C1 segment of cervical spinal cord (tissue), 14 donors: ENCODE data around the gene DDX5.

Source experiments
- DNase-seq, 14 donors: peaks; one replicate each; lab custom pipeline; 2025; lab: John Stamatoyannopoulos, UW

DDX5 gene

DNA sequence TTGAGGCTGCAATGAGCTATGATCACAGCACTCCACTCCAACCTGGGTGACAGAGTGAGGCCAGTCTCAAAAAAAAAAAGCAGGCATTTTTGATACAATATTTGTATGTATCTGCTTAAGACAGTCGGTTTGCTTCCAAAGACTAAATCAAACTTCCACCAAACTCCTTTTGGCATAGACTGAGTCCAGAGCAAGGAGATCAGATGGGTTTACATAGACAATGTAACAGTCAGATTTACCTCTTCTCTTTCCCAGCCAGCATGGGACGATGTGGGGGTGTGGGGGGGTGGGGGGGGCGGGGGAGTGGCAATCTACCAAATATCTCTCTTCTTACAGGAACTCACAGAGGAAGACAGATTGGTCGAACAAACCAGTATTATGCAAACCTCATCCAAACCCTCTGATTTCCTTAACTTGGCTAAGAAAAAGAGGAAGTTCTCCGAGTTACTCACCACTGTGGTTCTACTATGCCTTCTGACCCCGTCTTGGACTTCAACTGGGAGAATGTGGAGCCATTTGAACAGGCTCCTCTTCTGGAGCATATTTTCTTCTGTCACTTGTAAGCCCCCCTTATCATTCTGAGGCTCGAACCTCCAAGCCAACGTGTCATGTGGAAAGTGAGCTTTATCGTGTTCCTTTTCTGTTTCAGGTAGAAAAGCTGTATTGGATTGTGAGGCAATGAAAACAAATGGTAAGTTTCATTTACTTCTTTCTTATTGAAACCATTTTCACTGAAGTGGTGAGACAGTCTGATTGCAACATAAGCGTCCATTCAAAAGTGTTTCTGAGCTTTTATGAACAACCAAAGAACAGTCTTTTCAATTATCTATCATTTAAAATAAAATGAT, 57.2 kb downstream of the DDX5 start, which contains the start of gene MILR1:
MILR1 (plus strand) TSS at position 451 of the 848 bp plus-strand sequence; CDS start at position 505, 54 bp downstream.
- peak in 6 of 14 donors; percentile 2 to 53 (median 20) for DNase-seq
